ENCODE measurements around the gene SRPK3.

SRPK3 gene

DNA sequence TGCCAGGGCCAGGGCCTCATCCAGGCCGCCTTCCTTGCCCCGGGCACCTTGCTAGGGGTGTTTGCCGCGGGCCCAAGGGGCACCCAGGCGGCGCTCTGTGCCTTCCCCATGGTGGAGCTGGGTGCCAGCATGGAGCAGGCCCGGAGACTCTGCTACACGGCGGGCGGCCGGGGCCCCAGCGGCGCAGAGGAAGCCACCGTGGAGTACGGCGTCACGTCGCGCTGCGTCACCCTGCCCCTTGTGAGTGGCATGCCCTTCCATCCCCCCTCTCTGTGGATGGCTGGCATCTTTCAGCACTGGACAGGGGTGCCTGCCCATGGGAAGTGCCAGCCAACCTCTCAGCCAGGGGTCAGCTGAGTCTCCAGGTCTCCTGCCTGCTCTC lies 13.2 kb upstream of the SRPK3 start:
- Histone ChIP-seq H3K27ac (replicated peaks) (no peak overlapping the region), H3K27me3 (ENCODE audit: insufficient read depth, poor library complexity, severe bottlenecking) (no peaks in the 10 kb centered on the region), H3K4me3 (replicated peaks; ENCODE audit: insufficient read depth, low read length) (no peak overlapping the region)
- TF ChIP-seq GABPA (IDR thresholded peaks at IDR 0.05; ENCODE audit: low read depth) (no peak), POLR2AphosphoS5 (IDR thresholded peaks at IDR 0.05; ENCODE audit: low read depth) (no peak), SPI1 (IDR thresholded peaks at IDR 0.05; ENCODE audit: borderline replicate concordance, low read depth) (no peak)
- TF ChIP-seq, protein P1, sequence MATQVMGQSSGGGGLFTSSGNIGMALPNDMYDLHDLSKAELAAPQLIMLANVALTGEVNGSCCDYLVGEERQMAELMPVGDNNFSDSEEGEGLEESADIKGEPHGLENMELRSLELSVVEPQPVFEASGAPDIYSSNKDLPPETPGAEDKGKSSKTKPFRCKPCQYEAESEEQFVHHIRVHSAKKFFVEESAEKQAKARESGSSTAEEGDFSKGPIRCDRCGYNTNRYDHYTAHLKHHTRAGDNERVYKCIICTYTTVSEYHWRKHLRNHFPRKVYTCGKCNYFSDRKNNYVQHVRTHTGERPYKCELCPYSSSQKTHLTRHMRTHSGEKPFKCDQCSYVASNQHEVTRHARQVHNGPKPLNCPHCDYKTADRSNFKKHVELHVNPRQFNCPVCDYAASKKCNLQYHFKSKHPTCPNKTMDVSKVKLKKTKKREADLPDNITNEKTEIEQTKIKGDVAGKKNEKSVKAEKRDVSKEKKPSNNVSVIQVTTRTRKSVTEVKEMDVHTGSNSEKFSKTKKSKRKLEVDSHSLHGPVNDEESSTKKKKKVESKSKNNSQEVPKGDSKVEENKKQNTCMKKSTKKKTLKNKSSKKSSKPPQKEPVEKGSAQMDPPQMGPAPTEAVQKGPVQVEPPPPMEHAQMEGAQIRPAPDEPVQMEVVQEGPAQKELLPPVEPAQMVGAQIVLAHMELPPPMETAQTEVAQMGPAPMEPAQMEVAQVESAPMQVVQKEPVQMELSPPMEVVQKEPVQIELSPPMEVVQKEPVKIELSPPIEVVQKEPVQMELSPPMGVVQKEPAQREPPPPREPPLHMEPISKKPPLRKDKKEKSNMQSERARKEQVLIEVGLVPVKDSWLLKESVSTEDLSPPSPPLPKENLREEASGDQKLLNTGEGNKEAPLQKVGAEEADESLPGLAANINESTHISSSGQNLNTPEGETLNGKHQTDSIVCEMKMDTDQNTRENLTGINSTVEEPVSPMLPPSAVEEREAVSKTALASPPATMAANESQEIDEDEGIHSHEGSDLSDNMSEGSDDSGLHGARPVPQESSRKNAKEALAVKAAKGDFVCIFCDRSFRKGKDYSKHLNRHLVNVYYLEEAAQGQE (IDR thresholded peaks at IDR 0.05; ENCODE audit: insufficient replicate concordance, low read depth) = peak; percentile 77
- TF ChIP-seq, protein P2, sequence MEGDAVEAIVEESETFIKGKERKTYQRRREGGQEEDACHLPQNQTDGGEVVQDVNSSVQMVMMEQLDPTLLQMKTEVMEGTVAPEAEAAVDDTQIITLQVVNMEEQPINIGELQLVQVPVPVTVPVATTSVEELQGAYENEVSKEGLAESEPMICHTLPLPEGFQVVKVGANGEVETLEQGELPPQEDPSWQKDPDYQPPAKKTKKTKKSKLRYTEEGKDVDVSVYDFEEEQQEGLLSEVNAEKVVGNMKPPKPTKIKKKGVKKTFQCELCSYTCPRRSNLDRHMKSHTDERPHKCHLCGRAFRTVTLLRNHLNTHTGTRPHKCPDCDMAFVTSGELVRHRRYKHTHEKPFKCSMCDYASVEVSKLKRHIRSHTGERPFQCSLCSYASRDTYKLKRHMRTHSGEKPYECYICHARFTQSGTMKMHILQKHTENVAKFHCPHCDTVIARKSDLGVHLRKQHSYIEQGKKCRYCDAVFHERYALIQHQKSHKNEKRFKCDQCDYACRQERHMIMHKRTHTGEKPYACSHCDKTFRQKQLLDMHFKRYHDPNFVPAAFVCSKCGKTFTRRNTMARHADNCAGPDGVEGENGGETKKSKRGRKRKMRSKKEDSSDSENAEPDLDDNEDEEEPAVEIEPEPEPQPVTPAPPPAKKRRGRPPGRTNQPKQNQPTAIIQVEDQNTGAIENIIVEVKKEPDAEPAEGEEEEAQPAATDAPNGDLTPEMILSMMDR (IDR thresholded peaks at IDR 0.05; ENCODE audit: insufficient read depth, low read length) = no peak
- DNase-seq (ENCODE audit: low read depth in 1 of 2, low spot score in 1 of 2) = no peak

DNA sequence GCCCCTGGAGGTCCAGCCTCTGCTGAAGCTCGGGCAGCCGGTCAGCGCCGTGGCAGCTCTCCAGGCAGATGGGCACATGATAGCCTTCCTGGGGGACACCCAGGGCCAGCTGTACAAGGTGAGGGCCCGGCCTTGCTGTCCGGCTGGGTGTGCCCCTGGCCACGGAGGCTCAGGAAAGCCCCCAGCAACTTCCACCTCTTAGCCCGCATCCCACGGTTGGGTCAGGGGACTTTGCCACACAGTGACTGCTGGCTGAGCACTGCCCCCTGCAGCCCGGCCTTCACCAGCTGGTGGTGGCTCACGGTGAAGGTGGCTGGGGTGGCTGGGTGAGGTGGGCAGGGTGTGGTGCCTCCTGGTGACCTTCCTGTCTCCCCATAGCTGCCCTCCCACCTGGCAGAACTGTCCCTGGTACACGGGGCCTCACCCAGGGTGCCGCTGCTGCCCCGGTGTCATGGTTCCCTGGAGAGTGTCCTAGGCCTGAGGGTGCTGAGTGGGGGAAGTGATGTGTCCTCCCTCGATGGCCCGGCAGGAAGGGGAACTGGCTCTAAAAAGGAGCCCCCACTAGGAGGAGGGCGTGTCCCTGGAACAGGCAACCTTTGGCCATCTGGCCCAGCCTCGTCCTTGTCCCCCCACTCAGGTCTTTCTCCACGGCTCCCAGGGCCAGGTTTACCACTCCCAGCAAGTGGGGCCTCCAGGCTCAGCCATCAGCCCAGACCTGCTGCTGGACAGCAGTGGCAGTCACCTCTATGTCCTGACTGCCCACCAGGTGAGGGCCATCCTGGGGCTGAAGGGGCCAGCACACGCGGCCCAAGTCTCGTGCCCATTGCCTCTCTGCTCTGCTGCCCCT lies 12.3 kb upstream of the SRPK3 start:
- Histone ChIP-seq H3K27ac (replicated peaks) (no peak overlapping the region), H3K27me3 (ENCODE audit: insufficient read depth, poor library complexity, severe bottlenecking) (no peaks in the 10 kb centered on the region), H3K4me3 (replicated peaks; ENCODE audit: insufficient read depth, low read length) (no peak overlapping the region)
- TF ChIP-seq, protein P1 (IDR thresholded peaks at IDR 0.05; ENCODE audit: insufficient replicate concordance, low read depth) = no peak
- no peak for TF ChIP-seq GABPA (IDR thresholded peaks at IDR 0.05; ENCODE audit: low read depth)
- no peak for TF ChIP-seq POLR2AphosphoS5 (IDR thresholded peaks at IDR 0.05; ENCODE audit: low read depth)
- TF ChIP-seq, protein P2 (IDR thresholded peaks at IDR 0.05; ENCODE audit: insufficient read depth, low read length) = no peak
- TF ChIP-seq SPI1 (IDR thresholded peaks at IDR 0.05; ENCODE audit: borderline replicate concordance, low read depth) = no peak
- DNase-seq (ENCODE audit: low read depth in 1 of 2, low spot score in 1 of 2) = no peak

DNA sequence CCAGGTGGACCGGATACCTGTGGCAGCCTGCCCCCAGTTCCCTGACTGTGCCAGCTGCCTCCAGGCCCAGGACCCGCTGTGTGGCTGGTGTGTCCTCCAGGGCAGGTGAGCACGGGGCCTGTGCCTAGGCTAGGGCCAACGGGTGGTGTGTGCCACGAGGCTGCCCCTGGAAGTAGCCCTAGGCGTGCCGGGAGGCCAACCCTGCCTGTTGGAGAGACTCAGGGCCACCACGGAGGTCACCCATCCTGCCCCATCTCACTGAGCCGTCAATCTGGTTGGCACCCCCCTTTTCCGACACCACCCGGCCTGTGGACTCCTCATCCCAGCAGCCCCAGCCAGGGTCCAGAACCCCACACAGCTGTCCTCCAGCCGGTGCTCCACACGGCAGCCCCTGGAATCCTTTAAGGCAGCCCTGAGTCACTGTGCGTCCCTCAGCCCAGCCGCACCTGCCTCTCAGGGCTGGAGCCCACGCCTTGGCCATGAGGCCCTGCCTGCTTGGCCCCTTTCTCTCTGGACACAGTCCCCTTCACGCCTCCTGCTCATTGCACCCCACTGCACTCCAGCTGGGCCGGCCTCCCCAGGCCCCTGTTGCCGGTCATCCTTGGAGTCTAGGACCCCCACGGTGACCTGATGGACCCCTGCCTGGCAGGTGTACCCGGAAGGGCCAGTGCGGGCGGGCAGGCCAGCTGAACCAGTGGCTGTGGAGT lies 11.5 kb upstream of the SRPK3 start:
- no peak for DNase-seq (ENCODE audit: low read depth in 1 of 2, low spot score in 1 of 2)
- H3K4me3 ChIP-seq (replicated peaks; ENCODE audit: insufficient read depth, low read length) = no peak overlapping the region
- TF ChIP-seq, protein P1 (IDR thresholded peaks at IDR 0.05; ENCODE audit: insufficient replicate concordance, low read depth) = no peak
- TF ChIP-seq, protein P2 (IDR thresholded peaks at IDR 0.05; ENCODE audit: insufficient read depth, low read length) = no peak
- no peak for TF ChIP-seq GABPA (IDR thresholded peaks at IDR 0.05; ENCODE audit: low read depth)
- TF ChIP-seq POLR2AphosphoS5 (IDR thresholded peaks at IDR 0.05; ENCODE audit: low read depth) = no peak
- TF ChIP-seq SPI1 (IDR thresholded peaks at IDR 0.05; ENCODE audit: borderline replicate concordance, low read depth) = no peak
- H3K27ac ChIP-seq (replicated peaks) = no peak overlapping the region
- no peaks in the 10 kb centered on the region for H3K27me3 ChIP-seq (ENCODE audit: insufficient read depth, poor library complexity, severe bottlenecking)
